Suprapubic skin (tissue), 4 donors: ENCODE results near the gene NCBP3. TPM values are rescaled to one million over a fixed set of nuclear protein-coding genes. Genes with fewer than 3 reads are reported as not detected.

Experiments used
- DNase-seq, 2 donors: peaks; one replicate each; pipeline ENCODE4 v3.0.0-alpha.2; 2019; ENCODE audit warnings: low spot score in 2 of 2
- H3K27ac ChIP-seq: fragments of 200-600 bp; sonication (generic); one replicate; pipeline ENCODE4 v1.5.1; 2019
- H3K27me3 ChIP-seq: fragments of 200-600 bp; sonication (generic); one replicate; pipeline ENCODE4 v1.5.1; 2019
- H3K36me3 ChIP-seq: fragments of 200-600 bp; sonication (generic); one replicate; pipeline ENCODE4 v1.5.1; 2019
- H3K4me1 ChIP-seq: fragments of 200-600 bp; sonication (generic); one replicate; pipeline ENCODE4 v1.5.1; 2019
- H3K4me3 ChIP-seq: fragments of 200-600 bp; sonication (generic); one replicate; pipeline ENCODE4 v1.5.1; 2019; ENCODE audit warnings: mild to moderate bottlenecking
- H3K9me3 ChIP-seq: fragments of 200-600 bp; sonication (generic); one replicate; pipeline ENCODE4 v1.5.1; 2019
- EP300 ChIP-seq: sonication (generic); formaldehyde crosslinking; IDR thresholded peaks from one replicate; pipeline ENCODE4 v1.6.1; 2017; ENCODE audit warnings: antibody characterized with exemption
- POLR2A ChIP-seq, 2 donors: fragments of 450-650 bp; IDR thresholded peaks; one replicate each; pipeline ENCODE4 v1.6.1; 2017; ENCODE audit warnings: antibody characterized with exemption in 2 of 2, mild to moderate bottlenecking in 2 of 2, moderate library complexity in 2 of 2
- POLR2AphosphoS5 ChIP-seq, 3 donors: sonication (generic); formaldehyde crosslinking; IDR thresholded peaks; one replicate each; pipeline ENCODE4 v1.6.1; 2017; ENCODE audit warnings: antibody characterized with exemption in 3 of 3
- WGBS: methylation state at CpG from one replicate; pipeline ENCODE4 v1.1.5; 2018; 5-methylcytosine and 5-hydroxymethylcytosine counted together
- total RNA-seq, 4 donors: library from RNA; depleted of rRNA; stranded (reverse); fragments of >200 nt; gene quantifications; one replicate each; pipeline ENCODE4 v1.1.0, GENCODE V29; 2016
- TF ChIP-seq, protein P1 (sequence below), 2 donors: fragments of 200-600 bp in 1 of 2; fragments of 450-650 bp in 1 of 2; sonication (generic) in 1 of 2; IDR thresholded peaks; one replicate each; pipeline ENCODE4 v1.5.1; 2016 to 2019; ENCODE audit warnings: antibody characterized with exemption in 2 of 2, mild to moderate bottlenecking in 1 of 2, moderate library complexity in 1 of 2

Gene NCBP3
- total RNA-seq, 4 donors from 2014 or later = 15.4 to 41.8 (median 26.1) TPM

DNA sequence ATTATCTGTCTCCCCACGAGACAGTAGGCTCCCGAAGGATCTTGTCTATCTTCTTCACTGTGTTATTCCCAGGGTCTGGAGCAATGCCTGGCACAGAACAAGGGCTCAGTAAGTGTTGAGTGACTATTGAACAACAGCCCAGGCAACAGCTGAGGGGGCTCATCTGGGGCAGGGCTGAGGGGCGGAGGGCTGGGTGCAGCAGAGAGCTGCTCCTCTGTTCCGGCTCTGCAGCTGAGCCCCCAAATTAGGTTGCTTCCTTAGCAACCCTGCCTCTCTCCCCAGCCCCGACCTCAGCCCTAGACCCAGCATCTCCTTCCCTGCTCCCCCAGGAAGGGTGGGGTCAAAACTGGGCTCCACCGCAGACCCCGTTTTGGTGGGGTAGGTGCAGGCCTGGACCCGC is 77.3 kb downstream of the NCBP3 start:
- no peak for TF ChIP-seq POLR2A (IDR thresholded peaks at IDR 0.05)
- TF ChIP-seq POLR2AphosphoS5 (IDR thresholded peaks at IDR 0.05) = no peak
- TF ChIP-seq, protein P1, sequence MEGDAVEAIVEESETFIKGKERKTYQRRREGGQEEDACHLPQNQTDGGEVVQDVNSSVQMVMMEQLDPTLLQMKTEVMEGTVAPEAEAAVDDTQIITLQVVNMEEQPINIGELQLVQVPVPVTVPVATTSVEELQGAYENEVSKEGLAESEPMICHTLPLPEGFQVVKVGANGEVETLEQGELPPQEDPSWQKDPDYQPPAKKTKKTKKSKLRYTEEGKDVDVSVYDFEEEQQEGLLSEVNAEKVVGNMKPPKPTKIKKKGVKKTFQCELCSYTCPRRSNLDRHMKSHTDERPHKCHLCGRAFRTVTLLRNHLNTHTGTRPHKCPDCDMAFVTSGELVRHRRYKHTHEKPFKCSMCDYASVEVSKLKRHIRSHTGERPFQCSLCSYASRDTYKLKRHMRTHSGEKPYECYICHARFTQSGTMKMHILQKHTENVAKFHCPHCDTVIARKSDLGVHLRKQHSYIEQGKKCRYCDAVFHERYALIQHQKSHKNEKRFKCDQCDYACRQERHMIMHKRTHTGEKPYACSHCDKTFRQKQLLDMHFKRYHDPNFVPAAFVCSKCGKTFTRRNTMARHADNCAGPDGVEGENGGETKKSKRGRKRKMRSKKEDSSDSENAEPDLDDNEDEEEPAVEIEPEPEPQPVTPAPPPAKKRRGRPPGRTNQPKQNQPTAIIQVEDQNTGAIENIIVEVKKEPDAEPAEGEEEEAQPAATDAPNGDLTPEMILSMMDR (IDR thresholded peaks at IDR 0.05) = no peak
- no peak for TF ChIP-seq EP300
- no peak for DNase-seq
- no peaks in the 10 kb centered on the region for H3K27me3 ChIP-seq
- no peak overlapping the region for H3K27ac ChIP-seq
- peaks cover 3% of the 10 kb centered on the region for H3K9me3 ChIP-seq
- no peak overlapping the region for H3K4me3 ChIP-seq
- WGBS = 57% methylated on average over 8 of the region's 8 CpGs
- no peaks in the 10 kb centered on the region for H3K4me1 ChIP-seq
- H3K36me3 ChIP-seq = no peaks in the 10 kb centered on the region

DNA sequence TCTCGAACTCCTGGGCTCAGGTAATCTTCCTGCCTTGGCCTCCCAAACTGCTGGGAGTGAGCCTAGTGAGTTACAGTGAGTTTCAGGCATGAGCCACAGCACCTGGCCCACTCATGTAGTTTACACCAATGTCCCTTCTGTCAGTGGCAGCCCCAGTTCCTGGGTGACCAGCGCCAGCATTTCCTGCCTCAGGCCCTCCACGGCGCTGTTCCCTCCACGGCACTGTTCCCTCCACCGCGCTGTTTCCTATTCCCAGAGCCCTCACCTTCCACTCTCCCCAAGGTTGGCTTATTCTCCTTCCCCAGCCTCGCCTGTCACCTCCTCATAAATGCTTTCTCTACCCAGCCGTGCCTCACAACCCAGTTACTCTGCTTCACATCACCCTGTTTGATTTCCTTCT is 77.7 kb downstream of the NCBP3 start:
- TF ChIP-seq, protein P1 (IDR thresholded peaks at IDR 0.05) = no peak
- TF ChIP-seq POLR2A (IDR thresholded peaks at IDR 0.05) (no peak), EP300 (no peak), POLR2AphosphoS5 (IDR thresholded peaks at IDR 0.05) (no peak)
- no peak for DNase-seq
- Histone ChIP-seq H3K27me3 (no peaks in the 10 kb centered on the region), H3K36me3 (no peaks in the 10 kb centered on the region), H3K4me1 (no peaks in the 10 kb centered on the region), H3K4me3 (no peak overlapping the region), H3K27ac (no peak overlapping the region), H3K9me3 (peaks cover 3% of the 10 kb centered on the region)
- WGBS = 88% methylated on average over 9 of the region's 9 CpGs

DNA sequence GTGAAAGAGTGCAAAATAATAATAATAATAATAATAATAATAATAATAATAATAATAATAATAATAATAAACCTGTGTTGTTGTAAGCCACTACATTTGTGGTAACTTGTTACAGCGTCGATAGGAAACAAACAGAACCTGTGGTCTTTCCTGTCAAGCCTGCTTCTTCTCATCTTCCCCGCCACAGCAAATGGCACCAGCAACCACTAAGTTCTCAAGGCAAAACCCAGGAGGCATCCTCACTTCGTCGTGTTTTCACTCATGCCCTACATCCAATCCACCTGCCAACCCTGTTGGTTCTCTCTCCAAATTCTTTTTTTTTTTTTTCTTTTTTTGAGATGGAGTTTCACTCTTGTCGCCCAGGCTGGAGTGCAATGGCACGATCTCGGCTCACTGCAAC is 79.3 kb downstream of the NCBP3 start:
- DNase-seq = no peak
- peaks cover 3% of the 10 kb centered on the region for H3K9me3 ChIP-seq
- H3K27me3 ChIP-seq = no peaks in the 10 kb centered on the region
- WGBS = 91% methylated on average over 8 of the region's 8 CpGs
- no peaks in the 10 kb centered on the region for H3K4me1 ChIP-seq
- H3K36me3 ChIP-seq = no peaks in the 10 kb centered on the region
- H3K4me3 ChIP-seq = no peak overlapping the region
- H3K27ac ChIP-seq = no peak overlapping the region
- TF ChIP-seq POLR2A (IDR thresholded peaks at IDR 0.05) (no peak), POLR2AphosphoS5 (IDR thresholded peaks at IDR 0.05) (no peak), EP300 (no peak)
- TF ChIP-seq, protein P1 (IDR thresholded peaks at IDR 0.05) = no peak

DNA sequence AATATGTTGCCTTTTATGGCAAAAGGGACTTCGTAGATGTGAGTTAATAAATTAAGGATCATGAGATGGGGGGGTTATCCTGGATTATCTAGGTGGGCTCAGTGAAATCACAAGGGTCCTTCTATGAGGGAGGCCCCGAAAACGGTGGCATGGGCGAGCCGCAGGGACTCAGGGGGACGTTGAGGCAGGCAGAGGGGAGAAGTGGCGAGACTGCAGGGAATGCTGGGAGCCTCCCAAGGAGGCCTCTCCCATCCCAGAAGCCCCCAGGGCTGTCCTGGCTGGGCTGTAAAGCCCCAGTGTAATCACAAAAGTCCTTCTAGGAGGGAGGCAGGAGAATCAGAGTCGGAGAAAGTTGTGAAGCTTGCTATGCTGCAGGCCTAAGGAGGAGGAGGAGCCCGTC is 80.1 kb downstream of the NCBP3 start:
- TF ChIP-seq POLR2A (IDR thresholded peaks at IDR 0.05) (no peak), POLR2AphosphoS5 (IDR thresholded peaks at IDR 0.05) (no peak), EP300 (no peak)
- TF ChIP-seq, protein P1 (IDR thresholded peaks at IDR 0.05) = no peak
- 89% methylated on average over 9 of the region's 9 CpGs for WGBS
- no peaks in the 10 kb centered on the region for H3K36me3 ChIP-seq

DNA sequence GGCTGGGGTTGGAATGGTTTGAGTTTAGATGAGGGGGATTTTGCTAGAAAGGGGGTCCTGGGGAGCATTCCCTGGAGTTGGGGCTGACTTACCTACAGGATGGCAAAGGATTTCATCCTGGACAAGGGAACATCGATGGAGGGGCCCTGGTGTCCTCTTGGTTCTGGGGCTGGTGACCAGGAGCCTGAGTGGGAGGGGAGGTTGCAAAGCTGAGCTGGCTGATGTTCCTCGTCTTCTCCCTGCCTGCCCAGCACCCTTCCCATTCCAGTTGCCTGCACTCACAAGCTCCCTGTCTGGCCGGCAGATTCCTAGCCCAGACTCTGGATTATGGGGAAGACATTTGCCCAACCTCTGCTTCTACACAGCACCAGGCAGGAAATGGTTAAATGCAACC is 82.3 kb downstream of the NCBP3 start:
- TF ChIP-seq POLR2AphosphoS5 (IDR thresholded peaks at IDR 0.05) (no peak), POLR2A (IDR thresholded peaks at IDR 0.05) (no peak), EP300 (no peak)
- TF ChIP-seq, protein P1 (IDR thresholded peaks at IDR 0.05) = no peak
- Histone ChIP-seq H3K36me3 (no peaks in the 10 kb centered on the region), H3K9me3 (peaks cover 3% of the 10 kb centered on the region), H3K27me3 (no peaks in the 10 kb centered on the region), H3K4me3 (no peak overlapping the region), H3K4me1 (no peaks in the 10 kb centered on the region), H3K27ac (no peak overlapping the region)
- WGBS = 61% methylated on average over 3 of the region's 3 CpGs
- no peak for DNase-seq

More for the DNA sequence above, 80.1 kb downstream of the NCBP3 start:
- no peak overlapping the region for H3K27ac ChIP-seq
- no peak overlapping the region for H3K4me3 ChIP-seq
- no peaks in the 10 kb centered on the region for H3K27me3 ChIP-seq
- peaks cover 3% of the 10 kb centered on the region for H3K9me3 ChIP-seq
- DNase-seq = no peak
- H3K4me1 ChIP-seq = no peaks in the 10 kb centered on the region
